Activated CD8-positive, alpha-beta memory T cell treated with anti-CD3 and anti-CD28 coated beads, Interleukin-2, amount 50 U/mL, for 24 hours (primary cell): ENCODE results near the gene QKI.

Source experiments
- DNase-seq: peaks from one replicate; pipeline ENCODE4 v3.0.0-alpha.2; 2020; ENCODE audit errors: extremely low read depth

Gene QKI

GRCh38 chr6:163533443-163533842 lies 118.9 kb downstream of the QKI start:
- no peak for DNase-seq

- DNase-seq, result no peak
Measured at GRCh38 chr6:163536770-163537169, 122.3 kb downstream of the QKI start.

- no peak for DNase-seq
Measured at GRCh38 chr6:163538331-163538730, 123.8 kb downstream of the QKI start.

- no peak for DNase-seq
Measured at GRCh38 chr6:163539101-163539762, 124.7 kb downstream of the QKI start.

GRCh38 chr6:163543321-163543720 lies 128.8 kb downstream of the QKI start:
- DNase-seq, result no peak

GRCh38 chr6:163545370-163545769 lies 130.9 kb downstream of the QKI start:
- no peak for DNase-seq

GRCh38 chr6:163547287-163547686 lies 132.8 kb downstream of the QKI start:
- DNase-seq, result no peak

GRCh38 chr6:163548624-163549023 lies 134.1 kb downstream of the QKI start:
- no peak for DNase-seq

- DNase-seq, result no peak
Measured at GRCh38 chr6:163554032-163554431, 139.5 kb downstream of the QKI start.

- no peak for DNase-seq
Measured at GRCh38 chr6:163554663-163555062, 140.1 kb downstream of the QKI start.

- DNase-seq, result no peak
Measured at GRCh38 chr6:163559661-163560060, 145.1 kb downstream of the QKI start.

GRCh38 chr6:163563318-163563717 lies 148.8 kb downstream of the QKI start:
- no peak for DNase-seq

- DNase-seq, result no peak
Measured at GRCh38 chr6:163564534-163564933, 150.0 kb downstream of the QKI start.

GRCh38 chr6:163565140-163565539 lies 150.6 kb downstream of the QKI start:
- DNase-seq, result no peak

- no peak for DNase-seq
Measured at GRCh38 chr6:163566056-163566455, 151.5 kb downstream of the QKI start.

- no peak for DNase-seq
Measured at GRCh38 chr6:163568275-163568674, 153.8 kb downstream of the QKI start.

GRCh38 chr6:163570579-163571231 lies 156.2 kb downstream of the QKI start:
- no peak for DNase-seq

GRCh38 chr6:163571730-163572129 lies 157.2 kb downstream of the QKI start:
- no peak for DNase-seq

- no peak for DNase-seq
Measured at GRCh38 chr6:163572612-163573011, 158.1 kb downstream of the QKI start.

- DNase-seq, result no peak
Measured at GRCh38 chr6:163573503-163574179, 159.1 kb downstream of the QKI start.

GRCh38 chr6:163576114-163576513 lies 161.6 kb downstream of the QKI start:
- no peak for DNase-seq

GRCh38 chr6:163577404-163577803 lies 162.9 kb downstream of the QKI start:
- DNase-seq, result no peak
